Suprapubic skin (tissue), 4 donors: ENCODE data around the gene KIAA0586. TPM values are rescaled to one million over a fixed set of nuclear protein-coding genes. Genes with fewer than 3 reads are reported as not detected.

Experiments used
- DNase-seq, 2 donors: peaks; one replicate each; pipeline ENCODE4 v3.0.0-alpha.2; 2019; ENCODE audit warnings: low spot score in 2 of 2
- H3K27ac ChIP-seq: fragments of 200-600 bp; sonication (generic); one replicate; pipeline ENCODE4 v1.5.1; 2019
- H3K27me3 ChIP-seq: fragments of 200-600 bp; sonication (generic); one replicate; pipeline ENCODE4 v1.5.1; 2019
- H3K36me3 ChIP-seq: fragments of 200-600 bp; sonication (generic); one replicate; pipeline ENCODE4 v1.5.1; 2019
- H3K4me1 ChIP-seq: fragments of 200-600 bp; sonication (generic); one replicate; pipeline ENCODE4 v1.5.1; 2019
- H3K4me3 ChIP-seq: fragments of 200-600 bp; sonication (generic); one replicate; pipeline ENCODE4 v1.5.1; 2019; ENCODE audit warnings: mild to moderate bottlenecking
- H3K9me3 ChIP-seq: fragments of 200-600 bp; sonication (generic); one replicate; pipeline ENCODE4 v1.5.1; 2019
- CTCF ChIP-seq, 2 donors: fragments of 200-600 bp in 1 of 2; fragments of 450-650 bp in 1 of 2; sonication (generic) in 1 of 2; IDR thresholded peaks; one replicate each; pipeline ENCODE4 v1.5.1; 2016 to 2019; ENCODE audit warnings: antibody characterized with exemption in 2 of 2, mild to moderate bottlenecking in 1 of 2, moderate library complexity in 1 of 2
- EP300 ChIP-seq: sonication (generic); formaldehyde crosslinking; IDR thresholded peaks from one replicate; pipeline ENCODE4 v1.6.1; 2017; ENCODE audit warnings: antibody characterized with exemption
- POLR2A ChIP-seq, 2 donors: fragments of 450-650 bp; IDR thresholded peaks; one replicate each; pipeline ENCODE4 v1.6.1; 2017; ENCODE audit warnings: antibody characterized with exemption in 2 of 2, mild to moderate bottlenecking in 2 of 2, moderate library complexity in 2 of 2
- POLR2AphosphoS5 ChIP-seq, 3 donors: sonication (generic); formaldehyde crosslinking; IDR thresholded peaks; one replicate each; pipeline ENCODE4 v1.6.1; 2017; ENCODE audit warnings: antibody characterized with exemption in 3 of 3
- WGBS: methylation state at CpG from one replicate; pipeline ENCODE4 v1.1.5; 2018; 5-methylcytosine and 5-hydroxymethylcytosine counted together
- total RNA-seq, 4 donors: library from RNA; depleted of rRNA; stranded (reverse); fragments of >200 nt; gene quantifications; one replicate each; pipeline ENCODE4 v1.1.0, GENCODE V29; 2016

The KIAA0586 gene
- total RNA-seq, 4 donors from 2014 or later = 11.1 to 37.1 (median 16.5) TPM

- TF ChIP-seq EP300 (no peak), CTCF (IDR thresholded peaks at IDR 0.05) (no peak), POLR2A (IDR thresholded peaks at IDR 0.05) (no peak), POLR2AphosphoS5 (IDR thresholded peaks at IDR 0.05) (no peak)
- Histone ChIP-seq H3K4me1 (peaks cover 20% of the 10 kb centered on the region), H3K27me3 (no peaks in the 10 kb centered on the region), H3K36me3 (no peaks in the 10 kb centered on the region), H3K27ac (no peak overlapping the region), H3K9me3 (no peaks in the 10 kb centered on the region), H3K4me3 (no peak overlapping the region)
- DNase-seq = no peak
Measured at GRCh38 chr14:58398495-58398894, 29.0 kb upstream of the KIAA0586 start.

GRCh38 chr14:58398895-58399294 lies 28.6 kb upstream of the KIAA0586 start:
- H3K9me3 ChIP-seq = no peaks in the 10 kb centered on the region
- TF ChIP-seq EP300 (no peak), CTCF (IDR thresholded peaks at IDR 0.05) (no peak), POLR2AphosphoS5 (IDR thresholded peaks at IDR 0.05) (no peak), POLR2A (IDR thresholded peaks at IDR 0.05) (no peak)
- peaks cover 20% of the 10 kb centered on the region for H3K4me1 ChIP-seq
- no peak for DNase-seq
- no peaks in the 10 kb centered on the region for H3K36me3 ChIP-seq
- H3K27me3 ChIP-seq = no peaks in the 10 kb centered on the region
- H3K27ac ChIP-seq = no peak overlapping the region
- 91% methylated on average over 3 of the region's 3 CpGs for WGBS
- H3K4me3 ChIP-seq = no peak overlapping the region

- no peak overlapping the region for H3K27ac ChIP-seq
- no peak overlapping the region for H3K4me3 ChIP-seq
- 87% methylated on average over 3 of the region's 3 CpGs for WGBS
- H3K9me3 ChIP-seq = no peaks in the 10 kb centered on the region
- H3K4me1 ChIP-seq = peaks cover 10% of the 10 kb centered on the region
- no peak for TF ChIP-seq CTCF (IDR thresholded peaks at IDR 0.05)
- TF ChIP-seq POLR2A (IDR thresholded peaks at IDR 0.05) = no peak
- no peak for TF ChIP-seq EP300
- no peak for TF ChIP-seq POLR2AphosphoS5 (IDR thresholded peaks at IDR 0.05)
- H3K36me3 ChIP-seq = no peaks in the 10 kb centered on the region
- no peak for DNase-seq
- no peaks in the 10 kb centered on the region for H3K27me3 ChIP-seq
Measured at GRCh38 chr14:58401587-58401986, 25.9 kb upstream of the KIAA0586 start.

- DNase-seq = no peak
- 88% methylated on average over 3 of the region's 3 CpGs for WGBS
- Histone ChIP-seq H3K27ac (no peak overlapping the region), H3K4me3 (no peak overlapping the region), H3K27me3 (no peaks in the 10 kb centered on the region), H3K36me3 (peaks cover 49% of the 10 kb centered on the region), H3K4me1 (no peaks in the 10 kb centered on the region), H3K9me3 (no peaks in the 10 kb centered on the region)
- TF ChIP-seq CTCF (IDR thresholded peaks at IDR 0.05) (no peak), EP300 (no peak), POLR2AphosphoS5 (IDR thresholded peaks at IDR 0.05) (no peak), POLR2A (IDR thresholded peaks at IDR 0.05) (no peak)
Measured at GRCh38 chr14:58408681-58409215, 18.8 kb upstream of the KIAA0586 start.

- H3K4me3 ChIP-seq = no peak overlapping the region
- H3K27me3 ChIP-seq = no peaks in the 10 kb centered on the region
- H3K4me1 ChIP-seq = no peaks in the 10 kb centered on the region
- DNase-seq = no peak
- TF ChIP-seq CTCF (IDR thresholded peaks at IDR 0.05) (no peak), EP300 (no peak), POLR2A (IDR thresholded peaks at IDR 0.05) (no peak), POLR2AphosphoS5 (IDR thresholded peaks at IDR 0.05) (no peak)
- H3K36me3 ChIP-seq = peaks cover 67% of the 10 kb centered on the region
- WGBS = 93% methylated on average over 1 of the region's 1 CpG
- H3K9me3 ChIP-seq = no peaks in the 10 kb centered on the region
- no peak overlapping the region for H3K27ac ChIP-seq
Measured at GRCh38 chr14:58414845-58415244, 12.7 kb upstream of the KIAA0586 start.
